Activated T-cell treated with anti-CD3 and anti-CD28 coated beads, Interleukin-2, amount 50 U/mL, for 4 hours (primary cell): ENCODE results near the gene TBC1D12. TPM values are rescaled to one million over a fixed set of nuclear protein-coding genes. Genes with fewer than 3 reads are reported as not detected.
A peak's percentile ranks its signal among the peaks of the same experiment; 100 is the strongest.
"Not testable (repeated sequence)": the region's sequence is repeated elsewhere in the genome, so short reads cannot be mapped to it uniquely, and the experiment has no call there.

Experiments
- ATAC-seq, 2 donors: fragments of 200-7000 bp; cut with Tn5 transposase; one replicate each; pipeline ENCODE4 v1.10.0; 2021
- DNase-seq: peaks from one replicate; pipeline ENCODE4 v3.0.0-alpha.2; 2020
- H3K27me3 Mint-ChIP-seq: one replicate; pipeline ENCODE4 v1.8.0; 2021; ENCODE audit warnings: low read depth, mixed read lengths
- H3K36me3 Mint-ChIP-seq: one replicate; pipeline ENCODE4 v1.8.0; 2022; ENCODE audit warnings: mixed read lengths; ENCODE audit not compliant: insufficient read depth
- H3K4me1 Mint-ChIP-seq: one replicate; pipeline ENCODE4 v1.8.0; 2021; ENCODE audit warnings: low read depth, mixed read lengths
- H3K4me3 Mint-ChIP-seq: one replicate; pipeline ENCODE4 v1.8.0; 2021; ENCODE audit warnings: mild to moderate bottlenecking, moderate library complexity, mixed read lengths
- H3K9me3 Mint-ChIP-seq: one replicate; pipeline ENCODE4 v1.8.0; 2021; ENCODE audit warnings: mixed read lengths
- total RNA-seq, 3 donors: library from RNA; stranded (reverse); gene quantifications; one replicate each; pipeline ENCODE4 v1.2.1, GENCODE V29; 2021

The TBC1D12 gene
- total RNA-seq, 3 donors from 2014 or later, result 0.27 to 0.38 (median 0.32) TPM

GRCh38 chr10:94385733-94386132 is 16.6 kb upstream of the TBC1D12 start:
- not testable (repeated sequence) for H3K4me3 Mint-ChIP-seq, H3K4me1 Mint-ChIP-seq, H3K27me3 Mint-ChIP-seq, H3K9me3 Mint-ChIP-seq, H3K36me3 Mint-ChIP-seq, DNase-seq, ATAC-seq

- not testable (repeated sequence) for H3K36me3 Mint-ChIP-seq, H3K27me3 Mint-ChIP-seq, H3K4me3 Mint-ChIP-seq, ATAC-seq, H3K4me1 Mint-ChIP-seq, H3K9me3 Mint-ChIP-seq, DNase-seq
Observed at GRCh38 chr10:94392117-94392516, 10.2 kb upstream of the TBC1D12 start.

- H3K9me3 Mint-ChIP-seq, result no peaks in the 10 kb centered on the region
- H3K27me3 Mint-ChIP-seq, result peaks cover 37% of the 10 kb centered on the region
- no peak for ATAC-seq
- H3K4me3 Mint-ChIP-seq, result no peak overlapping the region
- no peaks in the 10 kb centered on the region for H3K36me3 Mint-ChIP-seq
- peaks cover 3% of the 10 kb centered on the region for H3K4me1 Mint-ChIP-seq
- DNase-seq, result no peak
Observed at GRCh38 chr10:94397549-94398370, 4.6 kb upstream of the TBC1D12 start.

GRCh38 chr10:94398762-94399161 is 3.6 kb upstream of the TBC1D12 start:
- no peak overlapping the region for H3K4me3 Mint-ChIP-seq

GRCh38 chr10:94402843-94403379 is 570 bp downstream of the TBC1D12 start:
- Mint-ChIP-seq H3K4me1 (peaks cover 8% of the 10 kb centered on the region), H3K27me3 (peaks cover 76% of the 10 kb centered on the region), H3K9me3 (no peaks in the 10 kb centered on the region), H3K4me3 (no peak overlapping the region), H3K36me3 (no peaks in the 10 kb centered on the region)
- DNase-seq, result no peak
- peak; percentile 42 to 49 for ATAC-seq

More at GRCh38 chr10:94398762-94399161, 3.6 kb upstream of the TBC1D12 start:
- no peak for ATAC-seq
- no peak for DNase-seq
- Mint-ChIP-seq H3K36me3 (no peaks in the 10 kb centered on the region), H3K4me1 (peaks cover 6% of the 10 kb centered on the region), H3K9me3 (no peaks in the 10 kb centered on the region), H3K27me3 (peaks cover 40% of the 10 kb centered on the region)

GRCh38 chr10:94403380-94404213 is 1.3 kb downstream of the TBC1D12 start:
- peak; percentile 32 to 34 for ATAC-seq
- Mint-ChIP-seq H3K4me3 (peak overlapping the region; percentile 80), H3K27me3 (peaks cover 79% of the 10 kb centered on the region), H3K9me3 (no peaks in the 10 kb centered on the region), H3K4me1 (peaks cover 8% of the 10 kb centered on the region), H3K36me3 (no peaks in the 10 kb centered on the region)
- DNase-seq, result no peak

- Mint-ChIP-seq H3K9me3 (no peaks in the 10 kb centered on the region), H3K36me3 (no peaks in the 10 kb centered on the region), H3K4me1 (peaks cover 8% of the 10 kb centered on the region), H3K4me3 (no peak overlapping the region), H3K27me3 (peaks cover 68% of the 10 kb centered on the region)
- no peak for ATAC-seq
- DNase-seq, result no peak
Observed at GRCh38 chr10:94405406-94405805, 3.1 kb downstream of the TBC1D12 start.

GRCh38 chr10:94407668-94408067 is 5.3 kb downstream of the TBC1D12 start:
- Mint-ChIP-seq H3K4me1 (peaks cover 5% of the 10 kb centered on the region), H3K36me3 (no peaks in the 10 kb centered on the region), H3K4me3 (no peak overlapping the region), H3K27me3 (peaks cover 58% of the 10 kb centered on the region), H3K9me3 (no peaks in the 10 kb centered on the region)
- ATAC-seq (no peak), DNase-seq (no peak)

GRCh38 chr10:94409021-94409657 is 6.8 kb downstream of the TBC1D12 start:
- peaks cover 51% of the 10 kb centered on the region for H3K27me3 Mint-ChIP-seq
- no peaks in the 10 kb centered on the region for H3K9me3 Mint-ChIP-seq
- no peak for DNase-seq
- H3K4me3 Mint-ChIP-seq, result no peak overlapping the region
- H3K36me3 Mint-ChIP-seq, result no peaks in the 10 kb centered on the region
- no peaks in the 10 kb centered on the region for H3K4me1 Mint-ChIP-seq
- ATAC-seq, result no peak

GRCh38 chr10:94411304-94411703 is 9.0 kb downstream of the TBC1D12 start:
- ATAC-seq, result no peak
- no peaks in the 10 kb centered on the region for H3K4me1 Mint-ChIP-seq
- H3K9me3 Mint-ChIP-seq, result no peaks in the 10 kb centered on the region
- H3K4me3 Mint-ChIP-seq, result no peak overlapping the region
- no peaks in the 10 kb centered on the region for H3K36me3 Mint-ChIP-seq
- peaks cover 36% of the 10 kb centered on the region for H3K27me3 Mint-ChIP-seq
- no peak for DNase-seq

- Mint-ChIP-seq H3K27me3 (peaks cover 24% of the 10 kb centered on the region), H3K36me3 (no peaks in the 10 kb centered on the region)
- ATAC-seq, result no peak
Observed at GRCh38 chr10:94412449-94412848, 10.1 kb downstream of the TBC1D12 start.

GRCh38 chr10:94413361-94413760 is 11.0 kb downstream of the TBC1D12 start:
- no peak for DNase-seq
- H3K36me3 Mint-ChIP-seq, result no peaks in the 10 kb centered on the region
- ATAC-seq, result no peak
- H3K4me3 Mint-ChIP-seq, result no peak overlapping the region
- no peaks in the 10 kb centered on the region for H3K4me1 Mint-ChIP-seq
- no peaks in the 10 kb centered on the region for H3K9me3 Mint-ChIP-seq
- H3K27me3 Mint-ChIP-seq, result peaks cover 19% of the 10 kb centered on the region

More at GRCh38 chr10:94412449-94412848, 10.1 kb downstream of the TBC1D12 start:
- Mint-ChIP-seq H3K4me3 (no peak overlapping the region), H3K9me3 (no peaks in the 10 kb centered on the region), H3K4me1 (no peaks in the 10 kb centered on the region)
- DNase-seq, result no peak

GRCh38 chr10:94416896-94417295 is 14.6 kb downstream of the TBC1D12 start:
- H3K27me3 Mint-ChIP-seq, result peaks cover 12% of the 10 kb centered on the region
- DNase-seq (no peak), ATAC-seq (no peak)

GRCh38 chr10:94417321-94417720 is 15.0 kb downstream of the TBC1D12 start:
- no peak for DNase-seq
- no peaks in the 10 kb centered on the region for H3K9me3 Mint-ChIP-seq
- H3K27me3 Mint-ChIP-seq, result peaks cover 9% of the 10 kb centered on the region
- no peaks in the 10 kb centered on the region for H3K4me1 Mint-ChIP-seq
- H3K36me3 Mint-ChIP-seq, result no peaks in the 10 kb centered on the region
- no peak for ATAC-seq
- no peak overlapping the region for H3K4me3 Mint-ChIP-seq

More at GRCh38 chr10:94416896-94417295, 14.6 kb downstream of the TBC1D12 start:
- Mint-ChIP-seq H3K4me1 (no peaks in the 10 kb centered on the region), H3K9me3 (no peaks in the 10 kb centered on the region), H3K4me3 (no peak overlapping the region), H3K36me3 (no peaks in the 10 kb centered on the region)
